Transverse colon (tissue), 4 donors: ENCODE data around the gene DYNLRB2. TPM values are rescaled to one million over a fixed set of nuclear protein-coding genes. Genes with fewer than 3 reads are reported as not detected.

Experiments used
- DNase-seq: peaks from one replicate; pipeline ENCODE4 v3.0.0-alpha.2; 2019
- H3K27ac ChIP-seq, 4 donors: fragments of 200-600 bp; sonication (generic); 2 replicates each; pipeline ENCODE4 v1.5.1; 2016 to 2018; ENCODE audit warnings: inconsistent platforms in 4 of 4
- H3K27me3 ChIP-seq: fragments of 200-600 bp; sonication (generic); 2 replicates; pipeline ENCODE4 v1.5.1; 2017; ENCODE audit warnings: inconsistent platforms
- H3K36me3 ChIP-seq, 4 donors: fragments of 200-600 bp; sonication (generic); 2 replicates each; pipeline ENCODE4 v1.5.1; 2017 to 2019; ENCODE audit warnings: inconsistent platforms in 4 of 4
- H3K4me1 ChIP-seq, 4 donors: fragments of 200-600 bp; sonication (generic); 2 replicates each; pipeline ENCODE4 v1.5.1; 2017 to 2020; ENCODE audit warnings: inconsistent platforms in 4 of 4
- H3K4me3 ChIP-seq, 4 donors: fragments of 200-600 bp; sonication (generic); 1 replicate in 1 of 4; 2 replicates in 3 of 4; pipeline versions ENCODE4 v1.5.1 to v1.6.1; 2017 to 2019; ENCODE audit warnings: inconsistent platforms in 4 of 4
- H3K9me3 ChIP-seq, 2 donors: fragments of 200-600 bp; sonication (generic); 2 replicates each; pipeline ENCODE4 v1.5.1; 2017 to 2019; ENCODE audit warnings: inconsistent platforms in 2 of 2
- CTCF ChIP-seq, 5 experiments: fragments of 200-600 bp in 3 of 5; fragments of 450-650 bp in 2 of 5; sonication (generic) in 3 of 5; IDR thresholded peaks; 1 replicate in 2 of 5; 2 replicates in 3 of 5; pipeline ENCODE4 v1.5.1; 2016 to 2017; ENCODE audit warnings: antibody characterized with exemption in 5 of 5, inconsistent platforms in 3 of 5, mild to moderate bottlenecking in 2 of 5, moderate library complexity in 1 of 5
- EP300 ChIP-seq: sonication (generic); formaldehyde crosslinking; IDR thresholded peaks from one replicate; pipeline ENCODE4 v1.6.1; 2017; ENCODE audit warnings: antibody characterized with exemption, low read depth
- POLR2A ChIP-seq: fragments of 450-650 bp; IDR thresholded peaks from one replicate; pipeline ENCODE4 v1.6.1; 2016; ENCODE audit warnings: antibody characterized with exemption, mild to moderate bottlenecking, moderate library complexity
- POLR2AphosphoS5 ChIP-seq, 3 donors: sonication (generic); formaldehyde crosslinking; IDR thresholded peaks; one replicate each; pipeline ENCODE4 v1.6.1; 2016; ENCODE audit warnings: antibody characterized with exemption in 3 of 3
- WGBS, 2 donors: methylation state at CpG; one replicate each; pipeline ENCODE4 v1.1.5; 2018; ENCODE audit warnings: low coverage in 1 of 2; 5-methylcytosine and 5-hydroxymethylcytosine counted together
- in situ Hi-C, 4 donors: fragments of 200-750 bp; cut with MboI; loops; one replicate each; pipeline versions ENCODE4 v1.15.0 to v1.15.1; 2017; ENCODE audit warnings: low sequenced_read_pairs in 3 of 4, low pct_ligation_motif_present in 1 of 4, low pct_unique_long_range_greater_than_20kb in 1 of 4
- intact Hi-C: fragments of 100-400 bp; cut with DNase I; formaldehyde crosslinking; loops from one replicate; pipeline ENCODE4 v1.15.1; 2023; ENCODE audit warnings: low total_unique reads
- total RNA-seq, 4 donors: library from RNA; depleted of rRNA; stranded (reverse); fragments of >200 nt; gene quantifications; one replicate each; pipeline ENCODE4 v1.1.0, GENCODE V29; 2016

DYNLRB2 gene
- total RNA-seq, 4 donors from 2014 or later = not detected

- intact Hi-C loops = no loop called here
- WGBS, 2 donors = 94 to 100% methylated on average over 5 of the region's 5 CpGs
- in situ Hi-C loops = no loop called here
These were observed 25.4 kb upstream of the DYNLRB2 start for GRCh38 chr16:80515374-80515773.

GRCh38 chr16:80517846-80518245 is 22.9 kb upstream of the DYNLRB2 start:
- in situ Hi-C loops (no loop called here), intact Hi-C loops (no loop called here)
- H3K4me3 ChIP-seq = no peak overlapping the region
- no peak overlapping the region for H3K27ac ChIP-seq
- no peaks in the 10 kb centered on the region for H3K36me3 ChIP-seq
- H3K4me1 ChIP-seq = no peaks in the 10 kb centered on the region
- WGBS, 2 donors = 78 to 82% methylated on average over 2 of the region's 2 CpGs
- H3K9me3 ChIP-seq = no peaks in the 10 kb centered on the region
- H3K27me3 ChIP-seq = peaks cover 11% of the 10 kb centered on the region
- no peak for DNase-seq
- TF ChIP-seq POLR2AphosphoS5 (IDR thresholded peaks at IDR 0.05) = no peak
- no peak for TF ChIP-seq CTCF (IDR thresholded peaks at IDR 0.05)
- no peak for TF ChIP-seq POLR2A
- no peak for TF ChIP-seq EP300

More at GRCh38 chr16:80515374-80515773, 25.4 kb upstream of the DYNLRB2 start:
- Histone ChIP-seq H3K4me3 (no peak overlapping the region), H3K27me3 (peaks cover 16% of the 10 kb centered on the region), H3K27ac (no peak overlapping the region), H3K36me3 (no peaks in the 10 kb centered on the region), H3K9me3 (no peaks in the 10 kb centered on the region), H3K4me1 (no peaks in the 10 kb centered on the region)
- no peak for DNase-seq
- TF ChIP-seq POLR2AphosphoS5 (IDR thresholded peaks at IDR 0.05) (no peak), POLR2A (no peak), EP300 (no peak), CTCF (IDR thresholded peaks at IDR 0.05) (no peak)

GRCh38 chr16:80518436-80518835 is 22.4 kb upstream of the DYNLRB2 start:
- 25 to 33% methylated on average over 3 to 7 of the region's 7 CpGs for WGBS, 2 donors
- H3K27me3 ChIP-seq = peaks cover 9% of the 10 kb centered on the region
- no peaks in the 10 kb centered on the region for H3K9me3 ChIP-seq
- no peak for TF ChIP-seq CTCF (IDR thresholded peaks at IDR 0.05)
- no peak for TF ChIP-seq EP300
- TF ChIP-seq POLR2AphosphoS5 (IDR thresholded peaks at IDR 0.05) = no peak
- TF ChIP-seq POLR2A = no peak
- in situ Hi-C loops (no loop called here), intact Hi-C loops (no loop called here)
- DNase-seq = peak; percentile 8
- H3K36me3 ChIP-seq = no peaks in the 10 kb centered on the region
- H3K4me3 ChIP-seq = no peak overlapping the region
- no peak overlapping the region for H3K27ac ChIP-seq
- H3K4me1 ChIP-seq = no peaks in the 10 kb centered on the region

- WGBS, 2 donors = 50 to 52% methylated on average over 3 of the region's 3 CpGs
- no peaks in the 10 kb centered on the region for H3K36me3 ChIP-seq
- peaks cover 9% of the 10 kb centered on the region for H3K27me3 ChIP-seq
- no peak overlapping the region for H3K4me3 ChIP-seq
- no peak for DNase-seq
- no peaks in the 10 kb centered on the region for H3K9me3 ChIP-seq
- intact Hi-C loops = no loop called here
- no peak overlapping the region for H3K27ac ChIP-seq
- TF ChIP-seq POLR2A (no peak), POLR2AphosphoS5 (IDR thresholded peaks at IDR 0.05) (no peak), EP300 (no peak), CTCF (IDR thresholded peaks at IDR 0.05) (no peak)
- H3K4me1 ChIP-seq = no peaks in the 10 kb centered on the region
- in situ Hi-C loops = no loop called here
These were observed 21.6 kb upstream of the DYNLRB2 start for GRCh38 chr16:80519189-80519588.
